ENCODE results near the gene LPP.

The LPP gene

GRCh38 chr3:188239035-188239434, 85.1 kb downstream of the LPP start:
- Mint-ChIP-seq H3K4me1 (ENCODE audit: low read depth) (peaks cover 54% of the 10 kb centered on the region), H3K4me3 (no peak overlapping the region), H3K9me3 (no peaks in the 10 kb centered on the region)

DNA sequence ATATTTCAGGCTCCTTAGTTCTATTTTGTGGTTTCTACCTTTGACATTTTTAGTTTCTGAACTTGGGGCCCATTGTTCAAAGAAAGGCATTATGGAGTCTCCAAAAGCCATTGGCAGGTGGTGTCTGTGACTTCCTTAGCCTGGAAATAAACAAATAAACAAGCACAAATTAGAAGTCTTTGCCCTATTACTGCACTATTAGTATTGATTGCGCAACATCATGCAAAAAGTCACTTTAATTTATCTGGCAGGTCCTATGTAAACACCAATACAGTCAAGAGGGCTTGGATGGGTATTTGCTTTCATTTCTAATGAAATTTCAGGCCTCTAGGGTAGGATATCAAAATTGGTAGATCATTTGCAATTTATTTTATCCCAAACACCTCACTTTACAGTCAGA, 85.6 kb downstream of the LPP start:
- Mint-ChIP-seq H3K9me3 (no peaks in the 10 kb centered on the region), H3K27me3 (no peaks in the 10 kb centered on the region), H3K4me1 (ENCODE audit: low read depth) (peaks cover 52% of the 10 kb centered on the region), H3K4me3 (no peak overlapping the region), H3K36me3 (ENCODE audit: low read depth) (peaks cover 52% of the 10 kb centered on the region), H3K27ac (no peak overlapping the region)
- intact Hi-C loops (cut with micrococcal nuclease): no loop called here

More at GRCh38 chr3:188239035-188239434, 85.1 kb downstream of the LPP start:
- Mint-ChIP-seq H3K27me3 (no peaks in the 10 kb centered on the region), H3K27ac (no peak overlapping the region), H3K36me3 (ENCODE audit: low read depth) (peaks cover 57% of the 10 kb centered on the region)
- intact Hi-C loops (cut with micrococcal nuclease): no loop called here

GRCh38 chr3:188240189-188240981, 86.4 kb downstream of the LPP start:
- peak overlapping the region; percentile 20 for H3K27ac Mint-ChIP-seq
- peaks cover 48% of the 10 kb centered on the region for H3K4me1 Mint-ChIP-seq (ENCODE audit: low read depth)
- H3K36me3 Mint-ChIP-seq (ENCODE audit: low read depth): peaks cover 45% of the 10 kb centered on the region
- intact Hi-C loops (cut with micrococcal nuclease): no loop called here
- no peaks in the 10 kb centered on the region for H3K9me3 Mint-ChIP-seq
- H3K27me3 Mint-ChIP-seq: no peaks in the 10 kb centered on the region
- no peak overlapping the region for H3K4me3 Mint-ChIP-seq

GRCh38 chr3:188241072-188241471, 87.1 kb downstream of the LPP start:
- intact Hi-C loops (cut with micrococcal nuclease): no loop called here
- Mint-ChIP-seq H3K27me3 (no peaks in the 10 kb centered on the region), H3K4me3 (no peak overlapping the region), H3K9me3 (no peaks in the 10 kb centered on the region), H3K27ac (no peak overlapping the region), H3K36me3 (ENCODE audit: low read depth) (peaks cover 50% of the 10 kb centered on the region), H3K4me1 (ENCODE audit: low read depth) (peaks cover 46% of the 10 kb centered on the region)

GRCh38 chr3:188241883-188242282, 87.9 kb downstream of the LPP start:
- Mint-ChIP-seq H3K36me3 (ENCODE audit: low read depth) (peaks cover 49% of the 10 kb centered on the region), H3K4me3 (no peak overlapping the region), H3K27me3 (no peaks in the 10 kb centered on the region), H3K9me3 (no peaks in the 10 kb centered on the region), H3K4me1 (ENCODE audit: low read depth) (peaks cover 42% of the 10 kb centered on the region), H3K27ac (no peak overlapping the region)
- intact Hi-C loops (cut with micrococcal nuclease): no loop called here

- H3K27ac Mint-ChIP-seq: no peak overlapping the region
- H3K36me3 Mint-ChIP-seq (ENCODE audit: low read depth): peaks cover 51% of the 10 kb centered on the region
- intact Hi-C loops (cut with micrococcal nuclease): no loop called here
- no peak overlapping the region for H3K4me3 Mint-ChIP-seq
- peaks cover 38% of the 10 kb centered on the region for H3K4me1 Mint-ChIP-seq (ENCODE audit: low read depth)
- H3K27me3 Mint-ChIP-seq: no peaks in the 10 kb centered on the region
- H3K9me3 Mint-ChIP-seq: no peaks in the 10 kb centered on the region
Measured at GRCh38 chr3:188242436-188243123, 88.6 kb downstream of the LPP start.

DNA sequence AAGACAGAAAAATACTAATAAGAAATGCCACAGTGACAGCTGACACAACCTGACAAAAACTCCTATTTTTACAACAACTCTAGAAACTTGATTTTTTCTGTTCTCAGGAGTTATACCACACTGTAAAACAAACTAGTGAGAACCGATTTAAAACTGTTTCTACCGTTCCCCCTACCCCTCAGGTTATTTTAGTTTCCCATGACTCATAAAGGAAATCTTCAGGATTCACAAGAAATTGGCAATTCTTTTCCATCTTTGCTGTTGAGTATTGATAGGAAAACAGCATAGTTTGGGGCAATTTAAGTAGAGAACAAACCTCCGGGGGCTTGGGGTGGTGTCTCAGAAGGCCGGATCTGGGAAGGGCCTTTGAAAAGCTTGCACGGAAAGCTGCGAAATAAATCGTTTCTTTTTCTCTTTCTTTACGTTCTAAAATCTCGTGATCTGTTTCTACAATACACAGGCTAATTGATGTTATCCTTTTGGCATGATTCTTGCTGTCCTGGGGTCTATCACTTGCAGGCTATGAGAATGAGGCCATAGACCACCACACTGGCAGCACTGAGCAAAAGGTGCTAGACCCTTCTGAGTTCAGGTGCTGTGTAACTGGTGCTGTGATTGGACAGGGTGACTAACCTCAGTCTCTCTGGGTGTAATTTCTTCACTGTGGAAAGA, 89.3 kb downstream of the LPP start:
- Mint-ChIP-seq H3K27ac (no peak overlapping the region), H3K4me1 (ENCODE audit: low read depth) (peaks cover 33% of the 10 kb centered on the region), H3K4me3 (no peak overlapping the region), H3K9me3 (no peaks in the 10 kb centered on the region), H3K27me3 (no peaks in the 10 kb centered on the region), H3K36me3 (ENCODE audit: low read depth) (peaks cover 47% of the 10 kb centered on the region)
- intact Hi-C loops (cut with micrococcal nuclease): no loop called here

GRCh38 chr3:188244395-188244861, 90.5 kb downstream of the LPP start:
- Mint-ChIP-seq H3K9me3 (no peaks in the 10 kb centered on the region), H3K36me3 (ENCODE audit: low read depth) (peaks cover 42% of the 10 kb centered on the region), H3K27ac (no peak overlapping the region), H3K4me1 (ENCODE audit: low read depth) (peaks cover 37% of the 10 kb centered on the region), H3K27me3 (no peaks in the 10 kb centered on the region), H3K4me3 (no peak overlapping the region)
- intact Hi-C loops (cut with micrococcal nuclease): no loop called here

GRCh38 chr3:188246905-188247304, 92.9 kb downstream of the LPP start:
- no peaks in the 10 kb centered on the region for H3K27me3 Mint-ChIP-seq
- H3K4me3 Mint-ChIP-seq: no peak overlapping the region
- no peaks in the 10 kb centered on the region for H3K9me3 Mint-ChIP-seq
- H3K4me1 Mint-ChIP-seq (ENCODE audit: low read depth): peaks cover 35% of the 10 kb centered on the region
- peaks cover 33% of the 10 kb centered on the region for H3K36me3 Mint-ChIP-seq (ENCODE audit: low read depth)
- H3K27ac Mint-ChIP-seq: no peak overlapping the region
- intact Hi-C loops (cut with micrococcal nuclease): no loop called here

DNA sequence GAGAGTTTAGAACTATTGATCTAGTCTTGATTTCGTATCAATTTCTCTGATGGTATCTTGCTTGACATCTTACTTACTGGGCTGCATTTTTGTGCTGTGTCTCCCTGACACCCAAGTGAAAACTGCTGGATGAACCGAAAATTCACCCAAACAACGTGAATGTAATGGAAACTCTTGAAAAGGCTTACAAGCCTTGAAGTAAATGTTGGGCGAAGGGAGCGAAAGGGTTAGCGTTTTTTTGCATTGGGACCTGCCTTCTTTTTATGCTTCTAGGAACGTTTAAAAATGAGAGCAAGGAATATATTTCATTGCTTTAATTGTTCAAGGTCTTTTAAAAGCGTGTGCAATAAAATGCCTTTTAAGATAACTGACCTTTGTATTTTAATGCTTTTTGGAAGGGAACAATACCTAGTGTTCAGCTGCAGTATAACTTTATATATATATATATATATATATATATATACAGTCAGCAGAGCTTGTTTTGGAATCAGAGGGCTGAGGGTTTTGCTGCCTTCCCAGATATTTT, 94.1 kb downstream of the LPP start:
- peaks cover 25% of the 10 kb centered on the region for H3K4me1 Mint-ChIP-seq (ENCODE audit: low read depth)
- peaks cover 40% of the 10 kb centered on the region for H3K36me3 Mint-ChIP-seq (ENCODE audit: low read depth)
- H3K4me3 Mint-ChIP-seq: no peak overlapping the region
- H3K9me3 Mint-ChIP-seq: no peaks in the 10 kb centered on the region
- intact Hi-C loops (cut with micrococcal nuclease): no loop called here
- H3K27ac Mint-ChIP-seq: no peak overlapping the region
- H3K27me3 Mint-ChIP-seq: no peaks in the 10 kb centered on the region

- Mint-ChIP-seq H3K27ac (no peak overlapping the region), H3K4me1 (ENCODE audit: low read depth) (peaks cover 35% of the 10 kb centered on the region), H3K36me3 (ENCODE audit: low read depth) (peaks cover 35% of the 10 kb centered on the region), H3K27me3 (no peaks in the 10 kb centered on the region), H3K9me3 (no peaks in the 10 kb centered on the region), H3K4me3 (no peak overlapping the region)
- intact Hi-C loops (cut with micrococcal nuclease): no loop called here
Measured at GRCh38 chr3:188253123-188253793, 99.3 kb downstream of the LPP start.

DNA sequence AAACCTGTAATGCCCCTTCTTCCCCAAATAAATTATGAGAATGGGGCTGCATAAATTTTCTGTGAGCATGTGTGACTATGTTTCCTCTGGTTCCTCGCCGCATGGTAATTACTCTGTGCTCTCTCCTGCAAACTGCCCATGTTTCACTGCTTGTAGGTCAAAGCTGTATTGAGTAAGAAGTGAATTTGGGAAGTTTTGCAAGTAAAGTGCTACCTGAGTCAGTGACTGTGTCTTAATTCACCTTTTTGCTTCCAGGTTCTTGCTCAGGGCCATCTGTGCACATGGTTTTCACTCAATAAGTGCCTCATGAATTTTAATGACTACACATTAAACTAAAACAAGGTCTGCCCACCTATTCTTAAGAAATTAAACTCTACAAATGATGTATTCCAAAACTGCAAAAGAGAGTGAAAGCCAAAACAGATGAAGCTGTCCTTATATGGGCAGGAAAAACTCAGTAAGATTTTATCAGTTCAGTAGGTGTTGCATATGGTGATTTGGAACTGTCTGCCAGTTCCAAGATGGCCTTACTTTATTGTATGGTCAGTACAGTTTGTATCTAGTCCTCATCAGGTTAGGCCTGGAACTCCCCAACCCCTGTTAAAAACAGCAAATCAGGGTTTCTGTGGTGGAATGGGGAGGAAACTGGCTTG, 100.0 kb downstream of the LPP start:
- Mint-ChIP-seq H3K4me3 (no peak overlapping the region), H3K36me3 (ENCODE audit: low read depth) (peaks cover 40% of the 10 kb centered on the region), H3K27ac (no peak overlapping the region), H3K4me1 (ENCODE audit: low read depth) (peaks cover 42% of the 10 kb centered on the region), H3K9me3 (no peaks in the 10 kb centered on the region), H3K27me3 (no peaks in the 10 kb centered on the region)
- intact Hi-C loops (cut with micrococcal nuclease): no loop called here

DNA sequence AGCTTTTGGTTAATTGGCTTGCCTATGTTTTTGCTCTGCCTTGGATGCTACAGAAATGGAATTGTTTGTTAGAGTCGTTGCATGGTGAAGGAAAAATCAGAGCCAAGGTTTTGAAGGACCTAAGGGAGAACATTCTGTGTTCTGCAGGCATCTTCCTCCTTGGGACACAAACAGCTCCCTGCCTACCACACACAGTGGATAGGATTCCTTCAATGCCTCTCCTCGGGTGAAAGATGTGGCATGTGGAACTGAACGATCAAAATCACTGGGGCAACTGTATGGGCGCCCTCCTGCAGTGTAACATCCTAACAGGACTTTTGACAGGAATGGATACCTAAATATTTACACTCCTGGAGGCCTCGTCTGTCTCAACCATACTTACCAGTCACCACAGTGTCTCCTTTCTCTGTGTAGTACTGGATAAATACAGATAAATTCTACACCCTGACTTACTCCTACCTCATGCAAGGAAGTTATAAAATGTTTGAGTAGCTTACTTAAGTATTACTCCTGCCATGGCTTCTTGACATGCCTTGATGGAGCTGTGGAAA, 100.6 kb downstream of the LPP start:
- Mint-ChIP-seq H3K4me1 (ENCODE audit: low read depth) (peaks cover 44% of the 10 kb centered on the region), H3K27ac (no peak overlapping the region), H3K9me3 (no peaks in the 10 kb centered on the region), H3K4me3 (no peak overlapping the region), H3K36me3 (ENCODE audit: low read depth) (peaks cover 41% of the 10 kb centered on the region), H3K27me3 (no peaks in the 10 kb centered on the region)
- intact Hi-C loops (cut with micrococcal nuclease): loop anchor here (5.0 kb wide), 1 partner anchor 43 kb away; no protein-coding TSS in a partner anchor

Data from dendritic cell treated with granulocyte-macrophage colony-stimulating factor and Interleukin-4, amounts not matched to agents 40 ng/mL and 50 ng/mL, for 4 days (primary cell).